Gastroesophageal sphincter (tissue), 4 donors: Measurements from ENCODE around the gene PYGM. TPM values are rescaled to one million over a fixed set of nuclear protein-coding genes. Genes with fewer than 3 reads are reported as not detected.

Experiments
- ATAC-seq: fragments of 150-250 bp; one replicate; pipeline ENCODE4 v1.9.1; 2016; ENCODE audit warnings: mild to moderate bottlenecking, moderate library complexity
- H3K27ac ChIP-seq, 4 donors: fragments of 200-600 bp; sonication (generic) in 3 of 4; 1 replicate in 3 of 4; 2 replicates in 1 of 4; pipeline ENCODE4 v1.5.1; 2016 to 2019
- H3K27me3 ChIP-seq: fragments of 200-600 bp; sonication (generic); one replicate; pipeline ENCODE4 v1.5.1; 2019
- H3K36me3 ChIP-seq, 2 donors: fragments of 200-600 bp; sonication (generic); one replicate each; pipeline ENCODE4 v1.5.1; 2019; ENCODE audit warnings: control low read depth in 1 of 2
- H3K4me1 ChIP-seq, 3 donors: fragments of 200-600 bp; sonication (generic); 1 replicate in 2 of 3; 2 replicates in 1 of 3; pipeline ENCODE4 v1.5.1; 2016 to 2019; ENCODE audit warnings: control low read depth in 2 of 3
- H3K4me3 ChIP-seq, 2 donors: fragments of 200-600 bp; sonication (generic); one replicate each; pipeline ENCODE4 v1.5.1; 2019; ENCODE audit warnings: mild to moderate bottlenecking in 1 of 2, moderate library complexity in 1 of 2
- H3K9me3 ChIP-seq, 3 donors: fragments of 200-600 bp; sonication (generic); one replicate each; pipeline ENCODE4 v1.5.1; 2017 to 2019; ENCODE audit warnings: control low read depth in 2 of 3
- EP300 ChIP-seq: sonication (generic); formaldehyde crosslinking; IDR thresholded peaks from one replicate; pipeline ENCODE4 v1.6.1; 2017; ENCODE audit warnings: antibody characterized with exemption, mild to moderate bottlenecking
- POLR2A ChIP-seq, 2 donors: fragments of 450-650 bp; IDR thresholded peaks; one replicate each; pipeline ENCODE4 v1.6.1; 2017; ENCODE audit warnings: antibody characterized with exemption in 2 of 2, mild to moderate bottlenecking in 2 of 2, moderate library complexity in 1 of 2
- POLR2AphosphoS5 ChIP-seq: sonication (generic); formaldehyde crosslinking; IDR thresholded peaks from one replicate; pipeline ENCODE4 v1.6.1; 2017; ENCODE audit warnings: antibody characterized with exemption
- WGBS, 2 donors: methylation state at CpG; one replicate each; pipeline ENCODE4 v1.1.5; 2018; ENCODE audit warnings: low coverage in 1 of 2; 5-methylcytosine and 5-hydroxymethylcytosine counted together
- total RNA-seq, 4 donors: library from RNA; depleted of rRNA; stranded (reverse); fragments of >200 nt; gene quantifications; one replicate each; pipeline ENCODE4 v1.1.0, GENCODE V29; 2016
- TF ChIP-seq, protein P1 (sequence below), 4 experiments: fragments of 200-600 bp in 2 of 4; fragments of 450-650 bp in 2 of 4; sonication (generic) in 1 of 4; IDR thresholded peaks; one replicate each; pipeline ENCODE4 v1.5.1; 2017 to 2019; ENCODE audit warnings: antibody characterized with exemption in 4 of 4, mild to moderate bottlenecking in 2 of 4, moderate library complexity in 2 of 4

The PYGM gene
- total RNA-seq, 4 donors from 2014 or later, result 10.5 to 55.2 (median 32.8) TPM

DNA sequence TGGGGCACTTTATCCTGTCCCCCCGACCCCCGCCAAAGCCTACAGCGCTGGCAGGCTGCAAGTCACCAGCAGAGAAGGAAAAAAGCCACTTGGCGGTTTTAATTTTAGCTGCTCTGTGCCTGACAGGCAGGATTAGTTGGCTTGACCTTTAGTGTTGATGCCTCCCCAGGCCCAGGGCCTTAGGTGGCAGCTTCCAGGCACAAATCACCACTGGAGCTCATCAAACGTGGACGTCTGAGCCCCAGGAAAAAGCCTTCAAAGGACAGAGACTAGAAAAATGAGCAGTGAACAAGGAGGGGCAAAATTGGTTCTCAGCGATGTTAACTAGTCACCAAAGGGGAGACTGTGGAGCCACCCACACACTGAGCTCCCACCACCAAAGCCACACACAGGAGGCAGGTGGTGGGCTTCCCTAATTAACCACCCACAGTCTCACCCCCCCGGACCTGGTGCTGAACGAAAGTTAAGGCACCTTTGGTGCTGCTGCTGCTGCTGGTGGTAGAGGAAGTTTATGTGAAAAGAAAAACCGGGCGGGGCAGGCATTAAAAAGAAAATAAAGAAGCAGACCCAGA lies 4.4 kb upstream of the PYGM start:
- WGBS, 2 donors, result 19 to 48% methylated on average over 3 to 7 of the region's 11 CpGs
- TF ChIP-seq POLR2AphosphoS5 (peak; percentile 55), EP300 (no peak)
- peaks cover 7 to 97% (median 50%) of the 10 kb centered on the region in 3 donors for H3K4me1 ChIP-seq

DNA sequence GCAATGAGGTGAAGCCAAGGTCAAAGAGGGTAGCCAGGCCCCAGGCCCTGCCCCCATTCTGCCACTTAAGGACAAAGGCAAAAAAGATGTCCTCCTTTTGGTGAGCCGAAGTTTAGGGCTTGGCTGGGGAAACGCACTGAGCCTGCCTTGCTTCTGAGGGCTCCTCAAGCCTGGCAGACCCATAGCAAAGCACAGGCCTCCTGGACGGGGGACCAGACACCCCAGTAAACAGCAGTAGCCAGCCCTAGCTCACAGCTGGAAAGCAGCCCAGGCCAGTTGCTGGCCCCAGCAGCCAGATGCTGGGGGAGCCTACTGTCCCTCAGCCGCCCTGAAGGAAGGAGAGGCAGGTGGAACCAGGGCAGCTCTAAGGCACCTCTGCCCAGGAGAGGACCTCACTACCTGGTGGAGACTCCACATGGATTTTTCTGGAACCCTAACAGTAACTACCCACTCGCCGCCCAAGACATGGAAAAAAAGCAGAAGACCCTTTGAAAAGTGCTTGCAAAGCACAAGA lies 3.8 kb upstream of the PYGM start:
- H3K27me3 ChIP-seq, result no peaks in the 10 kb centered on the region
- no peak for TF ChIP-seq EP300
- peaks cover 7 to 100% (median 55%) of the 10 kb centered on the region in 3 donors for H3K4me1 ChIP-seq
- H3K9me3 ChIP-seq, result no peaks in the 10 kb centered on the region
- 43% methylated on average over 3 of the region's 6 CpGs; no CpG with 5 or more reads in 1 of the 2 donors for WGBS, 2 donors
- peaks cover 7 to 70% of the 10 kb centered on the region in 2 donors for H3K36me3 ChIP-seq
- H3K4me3 ChIP-seq, result no peak overlapping the region
- peak overlapping the region; percentile 16 to 86 (median 85) for H3K27ac ChIP-seq
- ATAC-seq, result no peak

More for the DNA sequence above, 4.4 kb upstream of the PYGM start:
- no peak for ATAC-seq
- peaks cover 11 to 76% of the 10 kb centered on the region in 2 donors for H3K36me3 ChIP-seq
- no peaks in the 10 kb centered on the region for H3K9me3 ChIP-seq
- peak overlapping the region; percentile 16 to 86 (median 85) for H3K27ac ChIP-seq
- no peak overlapping the region for H3K4me3 ChIP-seq
- H3K27me3 ChIP-seq, result no peaks in the 10 kb centered on the region

- H3K36me3 ChIP-seq, result peaks cover 4 to 63% of the 10 kb centered on the region in 2 donors
- peak overlapping the region; percentile 16 to 86 (median 85) for H3K27ac ChIP-seq
- H3K27me3 ChIP-seq, result no peaks in the 10 kb centered on the region
- H3K4me3 ChIP-seq, result no peak overlapping the region
- WGBS, 2 donors, result 24 to 43% methylated on average over 6 to 7 of the region's 13 CpGs
- no peaks in the 10 kb centered on the region for H3K9me3 ChIP-seq
- peaks cover 7 to 100% (median 60%) of the 10 kb centered on the region in 3 donors for H3K4me1 ChIP-seq
- no peak for ATAC-seq
- no peak for TF ChIP-seq POLR2A (IDR thresholded peaks at IDR 0.05)
- peak; percentile 36 for TF ChIP-seq POLR2AphosphoS5
Observed at GRCh38 chr11:64762674-64763525, 3.1 kb upstream of the PYGM start.

- Histone ChIP-seq H3K4me3 (no peak overlapping the region), H3K27me3 (no peaks in the 10 kb centered on the region), H3K4me1 (peaks cover 7 to 96% (median 56%) of the 10 kb centered on the region in 3 donors), H3K27ac (peak overlapping the region in 3 of 4 donors; percentile 84 to 86 (median 86)), H3K36me3 (peaks cover 3 to 57% of the 10 kb centered on the region in 2 donors), H3K9me3 (no peaks in the 10 kb centered on the region)
- peak; percentile 12 for TF ChIP-seq POLR2AphosphoS5
- TF ChIP-seq EP300, result no peak
- no peak for ATAC-seq
- 54 to 67% methylated on average over 2 to 4 of the region's 5 CpGs for WGBS, 2 donors
Observed at GRCh38 chr11:64762277-64762673, 2.5 kb upstream of the PYGM start.

DNA sequence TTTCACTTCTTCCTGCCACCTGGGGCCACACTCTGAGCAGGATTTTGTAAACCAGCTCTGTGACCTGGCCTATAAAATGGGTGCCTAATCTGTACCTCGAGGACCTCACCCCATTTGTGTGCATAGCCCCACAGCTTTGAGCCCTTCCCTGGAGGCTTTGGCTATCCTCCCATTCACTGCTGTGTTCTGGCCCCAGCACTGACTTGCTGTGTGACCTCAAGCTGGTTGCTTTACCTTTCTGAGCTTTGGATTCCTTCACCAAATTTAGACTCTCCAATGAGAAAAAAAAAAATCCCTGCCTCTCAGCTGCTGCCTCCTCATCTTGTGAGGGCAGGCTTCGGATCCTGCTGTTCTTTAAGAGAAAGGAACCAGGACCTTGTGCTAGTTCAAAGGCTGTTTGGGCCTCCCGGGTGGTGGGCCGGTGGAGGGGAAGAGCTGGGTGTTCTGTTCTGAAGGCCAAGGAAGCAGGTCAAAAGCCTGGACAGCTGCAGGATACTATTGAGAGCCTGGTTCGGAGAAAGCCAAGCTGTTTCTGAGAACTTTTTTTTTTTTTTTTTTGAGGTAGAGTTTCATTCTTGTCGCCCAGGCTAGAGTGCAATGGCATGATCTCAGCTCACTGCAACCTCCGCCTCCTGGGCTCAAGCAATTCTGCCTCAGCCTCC lies 1.1 kb upstream of the PYGM start:
- Histone ChIP-seq H3K27ac (peak overlapping the region in 3 of 4 donors; percentile 86), H3K4me1 (peaks cover 7 to 82% (median 56%) of the 10 kb centered on the region in 3 donors), H3K4me3 (no peak overlapping the region), H3K27me3 (no peaks in the 10 kb centered on the region), H3K9me3 (no peaks in the 10 kb centered on the region), H3K36me3 (peaks cover 0 to 43% of the 10 kb centered on the region in 2 donors)
- no peak for ATAC-seq
- WGBS, 2 donors, result 36% methylated on average over 7 of the region's 7 CpGs; no CpG with 5 or more reads in 1 of the 2 donors
- TF ChIP-seq, protein P1, sequence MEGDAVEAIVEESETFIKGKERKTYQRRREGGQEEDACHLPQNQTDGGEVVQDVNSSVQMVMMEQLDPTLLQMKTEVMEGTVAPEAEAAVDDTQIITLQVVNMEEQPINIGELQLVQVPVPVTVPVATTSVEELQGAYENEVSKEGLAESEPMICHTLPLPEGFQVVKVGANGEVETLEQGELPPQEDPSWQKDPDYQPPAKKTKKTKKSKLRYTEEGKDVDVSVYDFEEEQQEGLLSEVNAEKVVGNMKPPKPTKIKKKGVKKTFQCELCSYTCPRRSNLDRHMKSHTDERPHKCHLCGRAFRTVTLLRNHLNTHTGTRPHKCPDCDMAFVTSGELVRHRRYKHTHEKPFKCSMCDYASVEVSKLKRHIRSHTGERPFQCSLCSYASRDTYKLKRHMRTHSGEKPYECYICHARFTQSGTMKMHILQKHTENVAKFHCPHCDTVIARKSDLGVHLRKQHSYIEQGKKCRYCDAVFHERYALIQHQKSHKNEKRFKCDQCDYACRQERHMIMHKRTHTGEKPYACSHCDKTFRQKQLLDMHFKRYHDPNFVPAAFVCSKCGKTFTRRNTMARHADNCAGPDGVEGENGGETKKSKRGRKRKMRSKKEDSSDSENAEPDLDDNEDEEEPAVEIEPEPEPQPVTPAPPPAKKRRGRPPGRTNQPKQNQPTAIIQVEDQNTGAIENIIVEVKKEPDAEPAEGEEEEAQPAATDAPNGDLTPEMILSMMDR (IDR thresholded peaks at IDR 0.05), result no peak
- TF ChIP-seq POLR2A (IDR thresholded peaks at IDR 0.05) (no peak), POLR2AphosphoS5 (no peak), EP300 (no peak)

DNA sequence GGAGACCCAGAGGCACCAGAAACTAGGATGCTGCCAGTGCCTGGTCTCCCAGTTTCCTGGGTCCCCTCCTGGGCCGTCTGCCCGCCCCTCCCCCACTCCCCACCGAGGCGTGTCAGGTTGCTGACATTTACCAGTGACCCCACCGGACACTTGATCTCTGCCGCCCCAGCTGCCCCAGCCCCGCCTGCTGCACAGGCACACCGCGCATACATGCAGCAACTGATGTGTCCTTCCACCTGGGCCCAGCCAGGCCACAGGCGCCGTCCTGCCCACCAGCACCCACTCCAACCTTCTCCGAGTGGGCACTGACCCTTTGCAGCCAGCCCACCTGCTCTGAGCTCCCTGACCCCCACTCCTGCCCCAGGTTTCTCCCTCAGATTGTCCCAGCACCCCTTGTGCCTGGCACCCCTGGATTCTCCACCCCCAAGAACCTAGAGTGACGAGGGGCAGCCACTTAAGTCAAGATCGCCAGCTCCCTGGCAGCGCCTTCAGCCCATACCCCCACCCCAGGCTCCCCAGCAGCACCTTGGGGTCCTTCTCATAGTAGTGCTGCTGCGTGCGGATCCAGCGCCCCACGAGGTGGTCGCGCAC lies 548 bp downstream of the PYGM start:
- no peaks in the 10 kb centered on the region for H3K27me3 ChIP-seq
- H3K36me3 ChIP-seq, result peaks cover 0 to 39% of the 10 kb centered on the region in 2 donors
- peaks cover 7 to 65% (median 52%) of the 10 kb centered on the region in 3 donors for H3K4me1 ChIP-seq
- TF ChIP-seq, protein P1 (IDR thresholded peaks at IDR 0.05), result no peak
- TF ChIP-seq POLR2A (IDR thresholded peaks at IDR 0.05), result no peak
- no peak for TF ChIP-seq POLR2AphosphoS5
- TF ChIP-seq EP300, result no peak
- peak overlapping the region; percentile 9 to 40 for H3K4me3 ChIP-seq
- no peaks in the 10 kb centered on the region for H3K9me3 ChIP-seq
- ATAC-seq, result no peak
- H3K27ac ChIP-seq, result peak overlapping the region; percentile 64 to 86 (median 86)
- 16% methylated on average over 5 of the region's 21 CpGs; no CpG with 5 or more reads in 1 of the 2 donors for WGBS, 2 donors
